ENCODE results near the gene RND2. TPM values are rescaled to one million over a fixed set of nuclear protein-coding genes. Genes with fewer than 3 reads are reported as not detected.
"Not testable (repeated sequence)": the region's sequence is repeated elsewhere in the genome, so short reads cannot be mapped to it uniquely, and the experiment has no call there.

The RND2 gene
- total and polyA plus RNA-seq, 7 donors = 0.23 to 4.6 (median 2.5) TPM

DNA sequence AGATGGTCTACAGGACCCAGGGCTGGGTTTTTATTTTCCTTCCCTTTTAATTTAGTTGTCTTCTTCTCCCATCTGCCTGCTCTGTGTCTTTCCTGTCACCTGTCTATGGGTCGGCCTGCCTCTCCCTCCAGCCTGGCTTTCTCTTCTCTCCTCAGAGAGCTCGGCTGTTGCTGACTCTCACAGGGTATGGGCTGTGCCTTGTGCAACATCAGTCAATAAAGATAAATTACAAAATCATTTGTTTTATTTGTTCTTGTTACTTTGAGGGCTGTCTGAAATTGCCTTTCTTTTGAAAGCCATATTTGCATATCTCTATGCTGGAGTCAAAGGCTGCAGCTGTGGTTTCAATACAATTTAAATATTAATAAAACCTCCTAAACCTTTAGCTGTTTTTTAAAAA is 15.6 kb downstream of the RND2 start:
- H3K36me3 ChIP-seq = peaks cover 0 to 11% (median 0%) of the 10 kb centered on the region in 4 donors
- H3K4me1 ChIP-seq = no peaks in the 10 kb centered on the region
- no peak for DNase-seq
- H3K9me3 ChIP-seq = no peaks in the 10 kb centered on the region
- intact Hi-C loops (cut with DNase I) = no loop called here
- 79 to 91% methylated on average over 2 of the region's 2 CpGs for WGBS, 2 donors
- no peaks in the 10 kb centered on the region for H3K27me3 ChIP-seq
- no peak overlapping the region for H3K4me3 ChIP-seq
- TF ChIP-seq POLR2AphosphoS5 (IDR thresholded peaks at IDR 0.05) (no peak), CTCF (IDR thresholded peaks at IDR 0.05) (no peak), POLR2A (IDR thresholded peaks at IDR 0.05) (no peak), EP300 (IDR thresholded peaks at IDR 0.05) (no peak)
- no peak overlapping the region for H3K27ac ChIP-seq

DNA sequence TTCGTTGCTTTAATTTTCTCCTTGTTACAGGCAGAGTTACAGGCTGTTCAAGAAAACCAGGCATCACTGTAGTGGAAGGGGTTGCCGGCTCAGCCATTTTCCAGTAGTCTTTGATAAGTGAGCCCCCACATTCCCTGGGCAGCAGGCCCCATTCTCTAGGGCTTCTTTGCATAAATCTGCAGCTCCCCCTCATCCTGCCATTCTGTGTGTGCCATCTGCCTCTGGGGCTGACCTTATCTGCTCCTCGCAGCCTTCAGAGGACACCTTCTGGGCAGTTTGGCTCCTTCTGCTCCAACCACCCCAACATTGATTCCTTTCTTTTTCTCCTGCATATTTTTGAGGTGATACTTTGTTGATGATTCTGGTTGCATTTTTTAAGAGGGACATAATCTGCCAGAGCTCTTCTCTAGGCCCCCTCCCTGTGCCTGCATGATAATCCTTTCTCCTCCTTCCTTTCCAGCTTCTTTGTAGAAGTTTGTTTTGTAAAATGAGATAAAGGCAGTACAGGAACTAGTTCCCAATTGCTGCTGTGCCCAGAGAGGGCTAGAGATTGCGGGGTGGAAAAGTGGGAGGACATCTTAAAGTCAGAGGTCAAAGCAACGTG is 17.1 kb downstream of the RND2 start:
- Histone ChIP-seq H3K27ac (no peak overlapping the region), H3K36me3 (peaks cover 0 to 11% (median 0%) of the 10 kb centered on the region in 4 donors), H3K9me3 (no peaks in the 10 kb centered on the region), H3K27me3 (no peaks in the 10 kb centered on the region), H3K4me1 (no peaks in the 10 kb centered on the region), H3K4me3 (no peak overlapping the region)
- intact Hi-C loops (cut with DNase I) = no loop called here
- TF ChIP-seq POLR2AphosphoS5 (IDR thresholded peaks at IDR 0.05) (no peak), POLR2A (IDR thresholded peaks at IDR 0.05) (no peak), CTCF (IDR thresholded peaks at IDR 0.05) (no peak), EP300 (IDR thresholded peaks at IDR 0.05) (no peak)
- 88 to 90% methylated on average over 5 of the region's 5 CpGs for WGBS, 2 donors
- DNase-seq = no peak

GRCh38 chr17:43043307-43043706 is 18.3 kb downstream of the RND2 start:
- intact Hi-C loops (cut with DNase I) = no loop called here
- TF ChIP-seq CTCF (IDR thresholded peaks at IDR 0.05) (no peak), POLR2AphosphoS5 (IDR thresholded peaks at IDR 0.05) (no peak), EP300 (IDR thresholded peaks at IDR 0.05) (no peak), POLR2A (IDR thresholded peaks at IDR 0.05) (no peak)
- Histone ChIP-seq H3K36me3 (peaks cover 0 to 11% (median 0%) of the 10 kb centered on the region in 4 donors), H3K27me3 (no peaks in the 10 kb centered on the region), H3K9me3 (no peaks in the 10 kb centered on the region), H3K4me1 (no peaks in the 10 kb centered on the region), H3K27ac (no peak overlapping the region), H3K4me3 (no peak overlapping the region)
- DNase-seq = no peak

- no peaks in the 10 kb centered on the region for H3K9me3 ChIP-seq
- WGBS, 2 donors = 64 to 87% methylated on average over 4 of the region's 4 CpGs
- H3K4me3 ChIP-seq = no peak overlapping the region
- no peaks in the 10 kb centered on the region for H3K27me3 ChIP-seq
- DNase-seq = no peak
- TF ChIP-seq POLR2A (IDR thresholded peaks at IDR 0.05) (no peak), EP300 (IDR thresholded peaks at IDR 0.05) (no peak), POLR2AphosphoS5 (IDR thresholded peaks at IDR 0.05) (no peak), CTCF (IDR thresholded peaks at IDR 0.05) (no peak)
- H3K4me1 ChIP-seq = no peaks in the 10 kb centered on the region
- no peak overlapping the region for H3K27ac ChIP-seq
- intact Hi-C loops (cut with DNase I) = no loop called here
- H3K36me3 ChIP-seq = peaks cover 0 to 11% (median 0%) of the 10 kb centered on the region in 4 donors
Measured at GRCh38 chr17:43044024-43044423, 19.0 kb downstream of the RND2 start.

DNA sequence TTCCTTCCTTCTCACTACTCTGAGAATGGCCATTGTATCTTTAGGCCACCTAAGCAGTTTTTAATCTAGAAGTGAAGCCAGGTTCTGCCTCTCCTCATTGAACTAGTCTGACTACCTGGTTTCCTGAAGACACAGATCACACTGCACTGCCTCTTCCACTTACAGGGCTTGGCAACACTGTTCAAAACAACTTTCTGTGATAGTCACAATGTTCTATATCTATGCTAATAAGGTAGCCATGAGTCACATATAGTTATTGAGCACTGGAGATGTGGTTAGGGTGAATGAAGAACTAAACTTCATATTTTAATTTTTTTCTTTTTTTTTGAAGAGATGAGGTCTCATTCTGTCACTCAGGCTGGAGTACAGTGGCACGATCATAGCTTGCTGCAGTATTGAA is 26.9 kb downstream of the RND2 start:
- H3K4me3 ChIP-seq = no peak overlapping the region
- no peak for DNase-seq
- no peaks in the 10 kb centered on the region for H3K4me1 ChIP-seq
- intact Hi-C loops (cut with DNase I) = no loop called here
- peaks cover 0 to 22% (median 0%) of the 10 kb centered on the region in 4 donors for H3K36me3 ChIP-seq
- TF ChIP-seq EP300 (IDR thresholded peaks at IDR 0.05) (no peak), POLR2A (IDR thresholded peaks at IDR 0.05) (no peak), POLR2AphosphoS5 (IDR thresholded peaks at IDR 0.05) (no peak), CTCF (IDR thresholded peaks at IDR 0.05) (no peak)
- H3K27me3 ChIP-seq = no peaks in the 10 kb centered on the region
- H3K27ac ChIP-seq = no peak overlapping the region
- no peaks in the 10 kb centered on the region for H3K9me3 ChIP-seq
- WGBS, 2 donors = 98 to 100% methylated on average over 1 of the region's 1 CpG

DNA sequence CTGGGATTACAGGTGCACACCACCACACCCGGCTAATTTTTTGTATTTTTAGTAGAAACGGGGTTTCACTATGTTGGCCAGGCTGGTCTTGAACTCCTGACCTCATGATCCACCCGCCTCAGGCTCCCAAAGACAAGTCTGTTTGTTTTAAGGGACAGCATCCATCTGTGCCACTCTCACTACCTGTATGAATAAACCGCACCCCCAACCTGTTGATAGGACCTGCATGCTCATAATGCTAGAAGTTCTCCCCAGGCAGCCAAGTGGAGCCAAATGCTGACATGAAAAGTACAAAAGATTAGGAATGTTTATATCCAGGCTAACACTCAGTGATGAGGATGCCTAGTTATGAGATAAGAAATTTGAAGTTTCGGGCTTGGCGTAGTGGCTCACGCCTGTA is 28.0 kb downstream of the RND2 start:
- H3K4me3 ChIP-seq; H3K4me1 ChIP-seq; DNase-seq; intact Hi-C loops (cut with DNase I); H3K27ac ChIP-seq; H3K9me3 ChIP-seq; H3K27me3 ChIP-seq: not testable (repeated sequence)
- WGBS, 2 donors = 96% methylated on average over 7 of the region's 7 CpGs
- H3K36me3 ChIP-seq = peaks cover 0 to 24% (median 0%) of the 10 kb centered on the region in 4 donors

Data from sigmoid colon (tissue), 7 donors.